GM23338 (cell line): ENCODE results near the gene CCDC137. TPM values are rescaled to one million over a fixed set of nuclear protein-coding genes. Genes with fewer than 3 reads are reported as not detected.
A peak's percentile ranks its signal among the peaks of the same experiment; 100 is the strongest.

Experiments used
- ATAC-seq: fragments of 200-7000 bp; cut with Tn5 transposase; 3 replicates; pipeline ENCODE4 v1.9.1; 2020
- DNase-seq: peaks from one replicate; pipeline ENCODE4 v3.0.0-alpha.2; 2015; ENCODE audit warnings: low spot score
- H2AFZ ChIP-seq: fragments of 200-600 bp; sonication (generic); 2 replicates; pipeline ENCODE4 v1.8.0; 2016; ENCODE audit warnings: antibody characterized with exemption, mild to moderate bottlenecking, moderate library complexity
- H3F3A ChIP-seq: fragments of 200-600 bp; sonication (generic); replicated peaks from 2 replicates; pipeline ENCODE4 v1.8.0; 2017; ENCODE audit warnings: antibody characterized with exemption, mixed run types, low read depth
- H3K27ac ChIP-seq: fragments of 200-600 bp; sonication (generic); 2 replicates; pipeline ENCODE4 v1.6.1; 2016; ENCODE audit warnings: low read depth
- H3K27me3 ChIP-seq: fragments of 200-600 bp; sonication (generic); 2 replicates; pipeline ENCODE4 v1.8.0; 2016; ENCODE audit warnings: mild to moderate bottlenecking, mixed run types, moderate library complexity; ENCODE audit not compliant: insufficient read depth
- H3K36me3 ChIP-seq: fragments of 200-600 bp; sonication (generic); 2 replicates; pipeline ENCODE4 v1.8.0; 2016; ENCODE audit warnings: mild to moderate bottlenecking; ENCODE audit not compliant: insufficient read depth
- H3K4me1 ChIP-seq: fragments of 200-600 bp; sonication (generic); 2 replicates; pipeline ENCODE4 v1.8.0; 2016; ENCODE audit warnings: mild to moderate bottlenecking, moderate library complexity; ENCODE audit not compliant: insufficient read depth
- H3K4me2 ChIP-seq: fragments of 200-600 bp; sonication (generic); 2 replicates; pipeline ENCODE4 v1.7.1; 2017; ENCODE audit warnings: mixed run types
- H3K4me3 ChIP-seq: fragments of 200-600 bp; sonication (generic); 2 replicates; pipeline ENCODE4 v1.6.1; 2016; ENCODE audit warnings: mixed run types
- H3K79me2 ChIP-seq: fragments of 200-600 bp; sonication (generic); replicated peaks from 2 replicates; pipeline ENCODE4 v1.8.0; 2017; ENCODE audit warnings: mild to moderate bottlenecking; ENCODE audit not compliant: insufficient read depth
- H3K9me2 ChIP-seq: fragments of 200-600 bp; sonication (generic); 2 replicates; pipeline ENCODE4 v1.8.0; 2017; ENCODE audit not compliant: insufficient read depth
- H4K20me1 ChIP-seq: fragments of 200-600 bp; sonication (generic); replicated peaks from 2 replicates; pipeline ENCODE4 v1.8.0; 2017; ENCODE audit warnings: mild to moderate bottlenecking; ENCODE audit not compliant: insufficient read depth
- H3K27ac Mint-ChIP-seq: 2 replicates; pipeline ENCODE4 v1.8.0; 2020; ENCODE audit warnings: inconsistent platforms, mild to moderate bottlenecking, moderate library complexity, mixed read lengths
- H3K27me3 Mint-ChIP-seq: 3 replicates; pipeline ENCODE4 v1.8.0; 2022; ENCODE audit warnings: low read depth, mild to moderate bottlenecking, moderate library complexity, mixed read lengths, inconsistent platforms; ENCODE audit not compliant: insufficient read depth, poor library complexity
- H3K36me3 Mint-ChIP-seq: 3 replicates; pipeline ENCODE4 v1.8.0; 2021; ENCODE audit warnings: low read depth, mild to moderate bottlenecking, inconsistent platforms, moderate library complexity, mixed read lengths
- H3K4me1 Mint-ChIP-seq: 3 replicates; pipeline ENCODE4 v1.8.0; 2020; ENCODE audit warnings: mild to moderate bottlenecking, inconsistent platforms, mixed read lengths
- H3K4me3 Mint-ChIP-seq: 3 replicates; pipeline ENCODE4 v1.8.0; 2021; ENCODE audit warnings: moderate library complexity, mild to moderate bottlenecking, inconsistent platforms, mixed read lengths
- H3K9me3 Mint-ChIP-seq: 3 replicates; pipeline ENCODE4 v1.8.0; 2020; ENCODE audit warnings: moderate library complexity, mild to moderate bottlenecking, inconsistent platforms, mixed read lengths
- CREB1 ChIP-seq: fragments of 250-450 bp; sonication (Bioruptor Pico); IDR thresholded peaks from 2 replicates; pipeline ENCODE4 v1.5.0; 2020; ENCODE audit warnings: low read depth, mild to moderate bottlenecking, moderate library complexity
- EZH2 ChIP-seq: fragments of 200-600 bp; sonication (generic); IDR thresholded peaks from one replicate; pipeline ENCODE4 v1.8.0; 2017; ENCODE audit warnings: antibody characterized with exemption, mild to moderate bottlenecking, low read depth; ENCODE audit not compliant: unreplicated experiment
- EZH2phosphoT487 ChIP-seq: fragments of 200-600 bp; sonication (generic); IDR thresholded peaks from one replicate; pipeline ENCODE4 v1.8.1; 2018; ENCODE audit warnings: antibody characterized with exemption; ENCODE audit not compliant: unreplicated experiment
- JUNB ChIP-seq: IDR thresholded peaks from one replicate; pipeline ENCODE4 v1.6.1; 2016; ENCODE audit warnings: antibody characterized with exemption; ENCODE audit not compliant: unreplicated experiment
- NANOG ChIP-seq: IDR thresholded peaks from 2 replicates; pipeline ENCODE4 v1.6.1; 2016; ENCODE audit warnings: antibody characterized with exemption, borderline replicate concordance
- POLR2AphosphoS5 ChIP-seq: IDR thresholded peaks from 2 replicates; pipeline ENCODE4 v1.6.1; 2016; ENCODE audit warnings: antibody characterized with exemption, low read depth
- STAT1 ChIP-seq: IDR thresholded peaks from one replicate; pipeline ENCODE4 v1.6.1; 2016; ENCODE audit warnings: antibody characterized with exemption; ENCODE audit not compliant: unreplicated experiment
- ZNF114 ChIP-seq: fragments of 250-450 bp; sonication (Bioruptor Pico); IDR thresholded peaks from 2 replicates; pipeline ENCODE4 v1.5.0; 2020; ENCODE audit warnings: mild to moderate bottlenecking, moderate library complexity
- ZNF331 ChIP-seq: fragments of 250-450 bp; sonication (Bioruptor Pico); IDR thresholded peaks from 2 replicates; pipeline ENCODE4 v1.5.0; 2020; ENCODE audit warnings: low read depth, mild to moderate bottlenecking, moderate library complexity
- ZNF462 ChIP-seq: fragments of 250-450 bp; sonication (Bioruptor Pico); IDR thresholded peaks from 2 replicates; pipeline ENCODE4 v1.5.0; 2020; ENCODE audit warnings: mild to moderate bottlenecking, moderate library complexity
- polyA plus RNA-seq: library from polyadenylated mRNA; unstranded; fragments of >200 nt; fragmentation: Nextera tagmentation; extraction: Ambion mirVana; gene quantifications from 2 replicates; pipeline ENCODE4 v1.2.1, GENCODE V29; 2016
- total RNA-seq: library from RNA; depleted of rRNA; stranded (reverse); fragments of >200 nt; shearing (Covaris generic); gene quantifications from 2 replicates; pipeline ENCODE4 v1.2.3, GENCODE V29; 2014
- TF ChIP-seq, protein P1 (sequence below): IDR thresholded peaks from one replicate; pipeline ENCODE4 v1.6.1; 2018; ENCODE audit warnings: antibody characterized with exemption; ENCODE audit not compliant: unreplicated experiment
- TF ChIP-seq, protein P2 (sequence below), 2 experiments: fragments of 200-600 bp in 1 of 2; sonication (generic) in 1 of 2; conservative IDR thresholded peaks; 2 replicates each; pipeline versions ENCODE4 v1.5.1 to v1.6.1; 2016 to 2017; ENCODE audit warnings: antibody characterized with exemption in 2 of 2, low read depth in 2 of 2, mild to moderate bottlenecking in 2 of 2, moderate library complexity in 1 of 2
- TF ChIP-seq, protein P3 (sequence below): IDR thresholded peaks from 2 replicates; pipeline ENCODE4 v1.6.1; 2016; ENCODE audit warnings: antibody characterized with exemption

The CCDC137 gene
- total and polyA plus RNA-seq, 2 experiments from 2014 or later, result 26.1 to 73.4 TPM

GRCh38 chr17:81685108-81685507 lies 18.6 kb downstream of the CCDC137 start:
- ATAC-seq (no peak), DNase-seq (no peak)
- Mint-ChIP-seq H3K36me3 (peaks cover 44% of the 10 kb centered on the region), H3K27ac (no peak overlapping the region), H3K4me1 (peaks cover 12% of the 10 kb centered on the region), H3K27me3 (peaks cover 16% of the 10 kb centered on the region), H3K4me3 (peak overlapping the region; percentile 92), H3K9me3 (no peaks in the 10 kb centered on the region; the same call in 2 of the 3 replicates)
- H3K36me3 ChIP-seq, result no peaks in the 10 kb centered on the region
- TF ChIP-seq, protein P1, sequence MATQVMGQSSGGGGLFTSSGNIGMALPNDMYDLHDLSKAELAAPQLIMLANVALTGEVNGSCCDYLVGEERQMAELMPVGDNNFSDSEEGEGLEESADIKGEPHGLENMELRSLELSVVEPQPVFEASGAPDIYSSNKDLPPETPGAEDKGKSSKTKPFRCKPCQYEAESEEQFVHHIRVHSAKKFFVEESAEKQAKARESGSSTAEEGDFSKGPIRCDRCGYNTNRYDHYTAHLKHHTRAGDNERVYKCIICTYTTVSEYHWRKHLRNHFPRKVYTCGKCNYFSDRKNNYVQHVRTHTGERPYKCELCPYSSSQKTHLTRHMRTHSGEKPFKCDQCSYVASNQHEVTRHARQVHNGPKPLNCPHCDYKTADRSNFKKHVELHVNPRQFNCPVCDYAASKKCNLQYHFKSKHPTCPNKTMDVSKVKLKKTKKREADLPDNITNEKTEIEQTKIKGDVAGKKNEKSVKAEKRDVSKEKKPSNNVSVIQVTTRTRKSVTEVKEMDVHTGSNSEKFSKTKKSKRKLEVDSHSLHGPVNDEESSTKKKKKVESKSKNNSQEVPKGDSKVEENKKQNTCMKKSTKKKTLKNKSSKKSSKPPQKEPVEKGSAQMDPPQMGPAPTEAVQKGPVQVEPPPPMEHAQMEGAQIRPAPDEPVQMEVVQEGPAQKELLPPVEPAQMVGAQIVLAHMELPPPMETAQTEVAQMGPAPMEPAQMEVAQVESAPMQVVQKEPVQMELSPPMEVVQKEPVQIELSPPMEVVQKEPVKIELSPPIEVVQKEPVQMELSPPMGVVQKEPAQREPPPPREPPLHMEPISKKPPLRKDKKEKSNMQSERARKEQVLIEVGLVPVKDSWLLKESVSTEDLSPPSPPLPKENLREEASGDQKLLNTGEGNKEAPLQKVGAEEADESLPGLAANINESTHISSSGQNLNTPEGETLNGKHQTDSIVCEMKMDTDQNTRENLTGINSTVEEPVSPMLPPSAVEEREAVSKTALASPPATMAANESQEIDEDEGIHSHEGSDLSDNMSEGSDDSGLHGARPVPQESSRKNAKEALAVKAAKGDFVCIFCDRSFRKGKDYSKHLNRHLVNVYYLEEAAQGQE, result no peak
- TF ChIP-seq ZNF114 (CRISPR knock-in tag) (no peak), ZNF331 (CRISPR knock-in tag) (no peak), EZH2 (no peak), NANOG (no peak), ZNF462 (no peak), JUNB (no peak), STAT1 (no peak), POLR2AphosphoS5 (no peak), EZH2phosphoT487 (no peak), CREB1 (CRISPR knock-in tag) (no peak)
- TF ChIP-seq, protein P2, sequence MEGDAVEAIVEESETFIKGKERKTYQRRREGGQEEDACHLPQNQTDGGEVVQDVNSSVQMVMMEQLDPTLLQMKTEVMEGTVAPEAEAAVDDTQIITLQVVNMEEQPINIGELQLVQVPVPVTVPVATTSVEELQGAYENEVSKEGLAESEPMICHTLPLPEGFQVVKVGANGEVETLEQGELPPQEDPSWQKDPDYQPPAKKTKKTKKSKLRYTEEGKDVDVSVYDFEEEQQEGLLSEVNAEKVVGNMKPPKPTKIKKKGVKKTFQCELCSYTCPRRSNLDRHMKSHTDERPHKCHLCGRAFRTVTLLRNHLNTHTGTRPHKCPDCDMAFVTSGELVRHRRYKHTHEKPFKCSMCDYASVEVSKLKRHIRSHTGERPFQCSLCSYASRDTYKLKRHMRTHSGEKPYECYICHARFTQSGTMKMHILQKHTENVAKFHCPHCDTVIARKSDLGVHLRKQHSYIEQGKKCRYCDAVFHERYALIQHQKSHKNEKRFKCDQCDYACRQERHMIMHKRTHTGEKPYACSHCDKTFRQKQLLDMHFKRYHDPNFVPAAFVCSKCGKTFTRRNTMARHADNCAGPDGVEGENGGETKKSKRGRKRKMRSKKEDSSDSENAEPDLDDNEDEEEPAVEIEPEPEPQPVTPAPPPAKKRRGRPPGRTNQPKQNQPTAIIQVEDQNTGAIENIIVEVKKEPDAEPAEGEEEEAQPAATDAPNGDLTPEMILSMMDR (conservative IDR thresholded peaks at IDR 0.05; ENCODE audit: low read depth in 2 of 2), result no peak
- TF ChIP-seq, protein P3, sequence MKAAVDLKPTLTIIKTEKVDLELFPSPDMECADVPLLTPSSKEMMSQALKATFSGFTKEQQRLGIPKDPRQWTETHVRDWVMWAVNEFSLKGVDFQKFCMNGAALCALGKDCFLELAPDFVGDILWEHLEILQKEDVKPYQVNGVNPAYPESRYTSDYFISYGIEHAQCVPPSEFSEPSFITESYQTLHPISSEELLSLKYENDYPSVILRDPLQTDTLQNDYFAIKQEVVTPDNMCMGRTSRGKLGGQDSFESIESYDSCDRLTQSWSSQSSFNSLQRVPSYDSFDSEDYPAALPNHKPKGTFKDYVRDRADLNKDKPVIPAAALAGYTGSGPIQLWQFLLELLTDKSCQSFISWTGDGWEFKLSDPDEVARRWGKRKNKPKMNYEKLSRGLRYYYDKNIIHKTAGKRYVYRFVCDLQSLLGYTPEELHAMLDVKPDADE, result no peak
- no peak overlapping the region for H2AFZ ChIP-seq
- no peaks in the 10 kb centered on the region for H3K27me3 ChIP-seq
- H4K20me1 ChIP-seq, result peaks cover 8% of the 10 kb centered on the region; the same call in 1 of the 2 replicates
- H3K4me1 ChIP-seq, result peaks cover 6% of the 10 kb centered on the region
- peak overlapping the region; percentile 96 for H3K4me3 ChIP-seq
- peaks cover 18% of the 10 kb centered on the region for H3F3A ChIP-seq
- H3K4me2 ChIP-seq, result peak overlapping the region; percentile 99
- no peak overlapping the region for H3K27ac ChIP-seq
- H3K9me2 ChIP-seq, result no peaks in the 10 kb centered on the region
- H3K79me2 ChIP-seq, result peaks cover 48% of the 10 kb centered on the region
